CD14-positive monocyte (primary cell): ENCODE data around the gene MON2. TPM values are rescaled to one million over a fixed set of nuclear protein-coding genes. Genes with fewer than 3 reads are reported as not detected.

Experiments used
- DNase-seq, 3 donors: peaks; one replicate each; pipeline ENCODE4 v3.0.0-alpha.2; 2011 to 2022
- H2AFZ ChIP-seq: 2 replicates; pipeline ENCODE4 v1.6.0; 2012; ENCODE audit warnings: mild to moderate bottlenecking, low read depth, low read length, inconsistent platforms; ENCODE audit not compliant: insufficient read depth, poor library complexity, severe bottlenecking
- H3K27ac ChIP-seq, 2 donors: 1 replicate in 1 of 2; 2 replicates in 1 of 2; pipeline ENCODE4 v1.5.1; 2012 to 2013; ENCODE audit warnings: low read length in 2 of 2, control low read depth in 1 of 2, inconsistent platforms in 1 of 2, low read depth in 1 of 2, mild to moderate bottlenecking in 1 of 2
- H3K27me3 ChIP-seq, 2 donors: one replicate each; pipeline versions ENCODE4 v1.6.0 to v1.6.1; 2011 to 2013; ENCODE audit warnings: low read length in 2 of 2; ENCODE audit not compliant: control insufficient read depth in 2 of 2, insufficient read depth in 2 of 2
- H3K36me3 ChIP-seq, 2 donors: replicated peaks in 1 of 2; 1 replicate in 1 of 2; 2 replicates in 1 of 2; pipeline versions ENCODE4 v1.5.1 to v1.6.1; 2012 to 2013; ENCODE audit warnings: low read length in 2 of 2, control low read depth in 1 of 2, inconsistent platforms in 1 of 2, mild to moderate bottlenecking in 1 of 2; ENCODE audit not compliant: insufficient read depth in 2 of 2, control insufficient read depth in 1 of 2
- H3K4me1 ChIP-seq, 2 donors: 1 replicate in 1 of 2; 2 replicates in 1 of 2; pipeline versions ENCODE4 v1.5.1 to v1.6.1; 2012 to 2013; ENCODE audit warnings: low read length in 2 of 2, control low read depth in 1 of 2, inconsistent platforms in 1 of 2, mild to moderate bottlenecking in 1 of 2, moderate library complexity in 1 of 2; ENCODE audit not compliant: insufficient read depth in 2 of 2, control insufficient read depth in 1 of 2
- H3K4me2 ChIP-seq: replicated peaks from 2 replicates; pipeline ENCODE3; 2012; ENCODE audit warnings: low read length, moderate library complexity, mild to moderate bottlenecking; ENCODE audit not compliant: poor library complexity, severe bottlenecking; ENCODE audit errors: extremely low read depth
- H3K4me3 ChIP-seq, 3 experiments: fragments of 200-600 bp in 1 of 3; sonication (generic) in 1 of 3; replicated peaks in 1 of 3; 1 replicate in 2 of 3; 2 replicates in 1 of 3; pipeline ENCODE4 v1.5.1; 2011 to 2013; ENCODE audit warnings: low read length in 3 of 3, mild to moderate bottlenecking in 3 of 3, control low read depth in 2 of 3, low read depth in 2 of 3, inconsistent platforms in 1 of 3, moderate library complexity in 1 of 3
- H3K79me2 ChIP-seq: 2 replicates; pipeline ENCODE4 v1.6.0; 2012; ENCODE audit warnings: mild to moderate bottlenecking, control low read depth, inconsistent platforms, low read length, moderate library complexity; ENCODE audit not compliant: insufficient read depth
- H3K9ac ChIP-seq: 2 replicates; pipeline ENCODE4 v1.6.0; 2017; ENCODE audit warnings: low read length, mild to moderate bottlenecking; ENCODE audit not compliant: insufficient read depth, poor library complexity, severe bottlenecking
- H3K9me3 ChIP-seq, 2 donors: replicated peaks in 1 of 2; 1 replicate in 1 of 2; 2 replicates in 1 of 2; pipeline versions ENCODE4 v1.5.1 to v1.6.1; 2012 to 2013; ENCODE audit warnings: low read length in 2 of 2, control low read depth in 1 of 2; ENCODE audit not compliant: control insufficient read depth in 1 of 2, insufficient read depth in 1 of 2
- H4K20me1 ChIP-seq: 2 replicates; pipeline ENCODE4 v1.6.0; 2012; ENCODE audit warnings: mild to moderate bottlenecking, low read length, control low read depth, moderate library complexity; ENCODE audit not compliant: insufficient read depth
- H3K27ac Mint-ChIP-seq, 7 donors: one replicate each; pipeline ENCODE4 v1.8.0; 2020; ENCODE audit warnings: mild to moderate bottlenecking in 7 of 7, mixed read lengths in 7 of 7, moderate library complexity in 6 of 7, inconsistent platforms in 2 of 7
- H3K27me3 Mint-ChIP-seq, 3 donors: one replicate each; pipeline ENCODE4 v1.8.0; 2021 to 2022; ENCODE audit warnings: low read depth in 3 of 3, mild to moderate bottlenecking in 3 of 3, mixed read lengths in 3 of 3, moderate library complexity in 3 of 3, inconsistent platforms in 1 of 3
- H3K36me3 Mint-ChIP-seq, 2 donors: one replicate each; pipeline ENCODE4 v1.8.0; 2020; ENCODE audit warnings: mixed read lengths in 2 of 2, inconsistent platforms in 1 of 2, mild to moderate bottlenecking in 1 of 2
- H3K4me1 Mint-ChIP-seq: one replicate; pipeline ENCODE4 v1.8.0; 2020; ENCODE audit warnings: mild to moderate bottlenecking, mixed read lengths
- H3K4me3 Mint-ChIP-seq, 2 donors: one replicate each; pipeline ENCODE4 v1.8.0; 2020; ENCODE audit warnings: mild to moderate bottlenecking in 2 of 2, mixed read lengths in 2 of 2, moderate library complexity in 1 of 2
- H3K9me3 Mint-ChIP-seq, 7 donors: one replicate each; pipeline ENCODE4 v1.8.0; 2020 to 2022; ENCODE audit warnings: mixed read lengths in 7 of 7, mild to moderate bottlenecking in 6 of 7, moderate library complexity in 6 of 7, inconsistent platforms in 2 of 7
- CTCF ChIP-seq: fragments of 200-600 bp; IDR thresholded peaks from one replicate; pipeline ENCODE4 v1.8.0; 2022; ENCODE audit warnings: antibody characterized with exemption, mild to moderate bottlenecking
- WGBS: methylation state at CpG from one replicate; pipeline ENCODE4 v1.1.5; 2013; ENCODE audit warnings: missing lambda C conversion rate; ENCODE audit not compliant: insufficient coverage; 5-methylcytosine and 5-hydroxymethylcytosine counted together
- intact Hi-C, 2 donors: fragments of 100-400 bp; cut with micrococcal nuclease; formaldehyde crosslinking; loops; one replicate each; pipeline versions ENCODE4 v1.15.0 to v1.15.1; 2023
- polyA plus RNA-seq, 3 donors: library from polyadenylated mRNA; depleted of rRNA in 1 of 3; unstranded in 2 of 3; stranded (reverse) in 1 of 3; fragments of 300-500 nt in 2 of 3; fragments of >200 nt in 1 of 3; fragmentation: Illumina TruSeq in 2 of 3; gene quantifications; 1 replicate in 2 of 3; 2 replicates in 1 of 3; pipeline ENCODE4 v1.2.3, GENCODE V29; 2012 to 2021

Gene MON2
- polyA plus RNA-seq, 3 donors: 6.8 to 17.0 (median 9.6) TPM

GRCh38 chr12:62522984-62523383, 56.4 kb downstream of the MON2 start:
- Histone ChIP-seq H3K27ac (no peak overlapping the region), H4K20me1 (no peaks in the 10 kb centered on the region), H2AFZ (no peak overlapping the region), H3K9me3 (no peaks in the 10 kb centered on the region), H3K27me3 (no peaks in the 10 kb centered on the region), H3K79me2 (no peaks in the 10 kb centered on the region), H3K36me3 (peaks cover 30 to 73% of the 10 kb centered on the region in 2 donors), H3K4me2 (no peak overlapping the region), H3K4me3 (no peak overlapping the region), H3K9ac (no peak overlapping the region), H3K4me1 (peaks cover 6 to 12% of the 10 kb centered on the region in 2 donors)
- Mint-ChIP-seq H3K27me3 (no peaks in the 10 kb centered on the region), H3K9me3 (no peaks in the 10 kb centered on the region), H3K27ac (no peak overlapping the region), H3K4me3 (no peak overlapping the region), H3K4me1 (peaks cover 12% of the 10 kb centered on the region), H3K36me3 (peaks cover 31 to 34% of the 10 kb centered on the region in 2 donors)
- no CpG with 5 or more reads among the region's 2 CpGs for WGBS
- DNase-seq: peak in 1 of 3 donors; percentile 11
- intact Hi-C loops: no loop called here
- no peak for TF ChIP-seq CTCF

- Histone ChIP-seq H3K9ac (no peak overlapping the region), H3K4me2 (no peak overlapping the region), H3K36me3 (peaks cover 36 to 75% of the 10 kb centered on the region in 2 donors), H3K9me3 (no peaks in the 10 kb centered on the region), H3K27me3 (no peaks in the 10 kb centered on the region), H4K20me1 (no peaks in the 10 kb centered on the region), H3K27ac (no peak overlapping the region), H3K79me2 (no peaks in the 10 kb centered on the region), H3K4me1 (peaks cover 6 to 12% of the 10 kb centered on the region in 2 donors), H3K4me3 (no peak overlapping the region), H2AFZ (no peak overlapping the region)
- Mint-ChIP-seq H3K27ac (no peak overlapping the region), H3K27me3 (no peaks in the 10 kb centered on the region), H3K4me1 (peaks cover 12% of the 10 kb centered on the region), H3K9me3 (no peaks in the 10 kb centered on the region), H3K4me3 (no peak overlapping the region), H3K36me3 (peaks cover 31 to 35% of the 10 kb centered on the region in 2 donors)
- intact Hi-C loops: no loop called here
- WGBS: no CpG with 5 or more reads among the region's 1 CpG
- TF ChIP-seq CTCF: no peak
- DNase-seq: no peak
Observed at GRCh38 chr12:62523619-62524018, 57.0 kb downstream of the MON2 start.
